HG03354 (cell line): ENCODE results near the gene KRT10.

Experiments used
- ATAC-seq: cut with Tn5 transposase; IDR thresholded peaks from one replicate; pipeline ENCODE4 v1.9.1; 2021; ENCODE audit warnings: mild to moderate bottlenecking; ENCODE audit not compliant: unreplicated experiment, poor library complexity, severe bottlenecking

The KRT10 gene

GRCh38 chr17:40810494-40810893 lies 11.9 kb downstream of the KRT10 start:
- no peak for ATAC-seq

DNA sequence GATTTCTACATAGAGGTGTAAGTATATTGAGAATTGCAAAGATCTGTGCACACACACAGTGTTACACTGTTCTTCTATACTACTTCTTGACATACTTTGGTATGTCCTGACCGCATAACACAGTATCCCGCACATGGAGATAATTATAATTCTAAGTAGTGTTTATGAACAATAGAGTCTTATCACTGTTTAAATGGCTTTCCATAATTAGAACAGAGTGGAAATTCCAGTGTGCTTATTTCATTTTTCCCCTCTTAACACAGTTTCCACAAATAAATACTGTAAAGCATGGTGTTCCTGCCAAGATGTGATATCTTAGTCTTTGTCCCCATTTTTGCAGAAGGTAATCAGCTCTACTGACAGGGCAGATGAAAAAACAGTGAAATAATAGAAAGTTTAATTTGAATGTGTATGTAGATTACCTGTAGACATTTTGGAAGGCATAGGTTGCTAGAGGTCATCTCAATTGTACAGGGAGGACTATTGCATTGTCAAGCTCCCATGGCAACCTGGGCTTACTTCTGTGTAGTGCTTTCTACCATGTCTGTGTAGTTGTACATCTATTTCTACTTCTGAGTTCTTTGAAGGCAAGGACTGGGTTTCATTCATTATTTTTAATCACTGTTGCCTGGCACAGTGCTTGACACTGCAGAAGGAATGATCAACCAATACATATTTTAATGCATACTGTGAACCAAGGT lies 12.5 kb downstream of the KRT10 start:
- no peak for ATAC-seq

- no peak for ATAC-seq
Observed at GRCh38 chr17:40806131-40806530, 16.3 kb downstream of the KRT10 start.

DNA sequence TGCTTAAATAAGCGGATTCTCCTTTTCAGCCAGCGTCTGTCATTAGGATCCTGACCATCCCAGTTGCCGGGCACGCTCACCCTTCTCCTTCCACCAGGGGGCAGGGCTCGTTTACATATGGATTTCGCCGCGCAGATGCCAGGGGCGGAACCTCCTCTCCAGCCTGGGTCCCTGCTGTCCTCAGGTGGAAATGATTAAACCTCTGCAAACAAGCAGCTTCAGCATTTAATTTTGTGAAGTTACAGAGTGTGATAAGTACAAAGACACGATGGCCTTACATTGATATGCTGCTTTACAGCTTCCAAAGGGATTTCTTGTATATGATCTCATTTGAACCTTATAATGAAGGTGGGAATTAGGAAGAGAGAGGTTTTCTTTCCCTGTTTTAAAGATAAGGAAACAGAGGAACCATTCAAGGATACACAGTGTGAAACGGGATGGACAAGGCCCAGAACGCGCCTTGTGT lies 18.8 kb downstream of the KRT10 start:
- ATAC-seq: no peak

DNA sequence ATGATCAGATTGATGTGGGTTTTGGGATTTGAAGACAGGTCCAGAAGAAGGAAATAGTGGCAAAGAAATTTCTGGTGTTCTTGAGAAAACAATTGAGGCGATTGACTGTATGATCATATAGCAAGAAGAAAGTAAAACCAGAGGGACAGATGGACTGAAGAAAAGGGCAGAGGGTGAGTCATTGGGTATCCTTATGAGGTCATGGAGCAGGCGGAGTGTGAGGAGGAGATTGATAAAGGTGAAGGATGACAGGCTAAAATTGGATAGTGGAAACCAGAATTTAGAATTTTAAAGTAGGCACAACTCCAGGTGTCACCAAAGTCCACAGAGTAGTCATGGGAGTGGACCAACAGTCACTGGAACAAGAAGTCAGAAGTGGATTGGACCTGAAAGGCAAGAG lies 21.3 kb downstream of the KRT10 start:
- ATAC-seq: no peak

- no peak for ATAC-seq
Observed at GRCh38 chr17:40800381-40800780, 22.0 kb downstream of the KRT10 start.

GRCh38 chr17:40799859-40800258 lies 22.6 kb downstream of the KRT10 start, which contains the start of gene KRT28:
KRT28 (minus strand) TSS chr17:40799959; CDS start chr17:40799893, 66 bp downstream.
- ATAC-seq: no peak

DNA sequence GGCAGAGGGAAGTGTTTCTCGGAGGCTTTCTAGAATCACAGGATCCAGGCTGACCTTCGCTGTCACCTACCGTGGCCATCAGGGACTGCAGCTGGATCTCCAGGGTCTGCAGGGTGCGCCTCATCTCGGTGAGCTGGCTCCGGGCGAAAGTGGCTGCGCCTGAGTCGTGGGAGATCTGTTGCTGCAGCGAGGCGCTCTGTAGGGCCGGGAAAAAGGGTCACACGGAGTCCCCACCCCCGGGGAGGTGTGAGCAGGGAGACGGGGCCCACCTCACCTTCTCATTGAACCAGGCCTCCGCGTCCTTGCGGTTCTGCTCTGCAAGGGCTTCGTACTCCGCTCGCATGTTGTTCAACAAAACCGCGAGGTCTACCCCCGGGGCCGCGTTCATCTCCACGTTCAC lies 25.6 kb downstream of the KRT10 start:
- no peak for ATAC-seq

- no peak for ATAC-seq
Observed at GRCh38 chr17:40795019-40795667, 27.3 kb downstream of the KRT10 start.

GRCh38 chr17:40794466-40794865 lies 27.9 kb downstream of the KRT10 start:
- ATAC-seq: no peak

DNA sequence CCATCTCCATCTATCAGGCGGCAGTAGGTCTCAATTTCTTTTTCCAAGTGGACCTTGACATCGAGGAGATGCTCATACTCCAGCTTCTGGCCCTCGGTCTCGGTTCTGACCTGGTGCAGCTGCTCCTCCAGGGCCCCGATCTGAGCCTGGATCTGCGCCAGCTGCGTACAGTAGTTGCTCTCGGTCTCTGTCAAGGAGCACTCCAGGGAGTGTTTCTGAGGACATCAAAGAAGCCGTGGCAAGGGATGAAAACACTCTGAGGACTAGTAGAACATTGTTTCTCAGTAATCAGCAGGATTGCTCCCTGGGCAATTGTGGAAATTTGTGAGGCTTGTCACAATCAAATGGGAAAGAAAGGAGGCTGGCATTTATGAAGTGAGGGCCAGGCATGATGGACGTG lies 28.6 kb downstream of the KRT10 start:
- ATAC-seq: no peak

GRCh38 chr17:40791787-40792436 lies 30.5 kb downstream of the KRT10 start:
- ATAC-seq: no peak

DNA sequence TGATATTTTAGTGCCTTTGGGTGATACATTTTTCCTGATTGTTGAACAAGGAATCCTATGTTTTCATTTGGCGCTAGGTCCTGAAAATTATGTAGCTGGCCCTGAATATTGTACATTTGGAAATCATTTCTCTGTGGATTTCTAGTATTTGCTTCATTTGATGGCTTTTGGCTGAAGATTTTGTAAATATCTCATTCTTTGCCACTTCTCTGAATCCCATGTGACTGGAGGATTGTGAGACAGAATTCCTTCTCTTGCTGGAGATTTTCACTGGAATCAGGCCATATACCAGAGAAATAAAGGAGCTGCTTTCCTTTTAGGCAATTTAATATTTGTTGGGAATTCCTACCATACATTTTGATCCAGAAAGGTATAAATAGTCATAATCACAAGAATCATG lies 31.3 kb downstream of the KRT10 start:
- ATAC-seq: no peak

- no peak for ATAC-seq
Observed at GRCh38 chr17:40782450-40782849, 40.0 kb downstream of the KRT10 start, which contains the start of gene KRT27. KRT27 (minus strand) TSS chr17:40782550; CDS start chr17:40782493, 57 bp downstream.

- ATAC-seq: no peak
Observed at GRCh38 chr17:40779181-40779909, 43.1 kb downstream of the KRT10 start.

- no peak for ATAC-seq
Observed at GRCh38 chr17:40778461-40778860, 44.0 kb downstream of the KRT10 start.

DNA sequence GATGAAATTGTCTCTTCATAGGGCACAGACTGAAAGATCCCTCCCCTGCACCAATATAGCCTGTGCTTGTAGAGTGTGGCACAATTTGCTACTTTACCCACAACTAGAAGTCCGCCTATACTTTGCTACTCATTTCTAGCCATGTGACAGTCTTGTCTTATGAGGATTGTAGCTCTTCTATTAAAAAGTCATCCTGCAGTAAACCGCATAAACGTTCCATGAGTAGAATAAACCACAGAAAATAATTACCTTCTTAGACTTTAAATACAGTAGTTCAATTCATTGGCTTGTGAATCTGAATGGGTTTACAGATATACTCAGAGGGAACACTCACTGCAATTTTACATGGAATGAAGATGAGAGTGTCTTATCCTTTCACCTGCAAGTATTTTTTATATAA lies 44.4 kb downstream of the KRT10 start:
- no peak for ATAC-seq

GRCh38 chr17:40777459-40777858 lies 45.0 kb downstream of the KRT10 start:
- ATAC-seq: no peak

DNA sequence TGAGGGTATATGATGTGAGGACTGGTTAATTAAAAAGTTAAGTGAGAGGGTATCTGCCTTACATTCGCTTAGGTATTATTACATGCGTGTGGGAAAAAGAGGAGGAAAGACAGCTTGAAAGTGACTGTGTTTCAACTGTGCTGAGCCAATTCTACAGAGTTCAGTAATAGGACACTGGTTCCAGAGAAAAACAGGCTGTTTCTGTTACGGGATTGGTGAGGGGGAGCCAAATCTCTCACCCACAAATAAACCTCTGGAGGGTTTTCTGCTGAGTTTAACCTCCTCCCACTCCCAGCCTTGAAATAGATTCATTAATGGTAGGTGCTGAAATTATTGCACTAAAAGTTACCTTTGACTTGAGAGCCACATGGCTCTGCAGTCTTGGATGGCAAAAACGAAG lies 46.5 kb downstream of the KRT10 start:
- ATAC-seq: no peak

DNA sequence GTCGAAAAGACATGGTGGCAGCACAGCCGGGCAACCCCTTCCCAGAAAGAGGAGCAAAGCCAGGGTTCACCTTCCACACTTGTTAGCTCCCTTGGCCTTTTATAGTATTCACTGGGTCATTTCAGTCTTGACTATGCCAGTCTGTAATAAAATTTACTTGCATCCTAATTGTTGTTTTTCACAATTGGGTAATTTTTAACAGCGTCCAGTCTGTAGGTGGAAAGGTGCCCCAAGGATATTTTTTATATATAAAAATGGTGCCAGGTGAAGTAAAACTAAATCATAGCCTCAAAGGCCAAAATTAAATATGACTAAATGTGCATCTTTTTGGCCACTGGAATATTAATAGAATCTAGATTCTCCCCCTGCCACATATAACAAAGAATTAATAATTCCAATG lies 50.3 kb downstream of the KRT10 start, which contains the start of gene KRT26:
TSS of gene KRT26 (minus strand) at position 101 of the 400 bp plus-strand sequence. CDS start at position 13, 88 bp downstream.
- ATAC-seq: no peak
